NOMO-1 treated with dmso at 0.1 percent for 144 hours (cell line): ENCODE measurements around the gene IL6.
"Not testable (repeated sequence)": the region's sequence is repeated elsewhere in the genome, so short reads cannot be mapped to it uniquely, and the experiment has no call there.

Experiments
- DNase-seq: peaks from one replicate; lab custom pipeline; 2025; ENCODE audit not compliant: unreplicated experiment; lab: John Stamatoyannopoulos, UW

Gene IL6

GRCh38 chr7:22726907-22727713 lies at the start of gene IL6:
IL6 (plus strand) TSS chr7:22727200; CDS start chr7:22727263, 63 bp downstream.
- DNase-seq: peak; percentile 15

DNA sequence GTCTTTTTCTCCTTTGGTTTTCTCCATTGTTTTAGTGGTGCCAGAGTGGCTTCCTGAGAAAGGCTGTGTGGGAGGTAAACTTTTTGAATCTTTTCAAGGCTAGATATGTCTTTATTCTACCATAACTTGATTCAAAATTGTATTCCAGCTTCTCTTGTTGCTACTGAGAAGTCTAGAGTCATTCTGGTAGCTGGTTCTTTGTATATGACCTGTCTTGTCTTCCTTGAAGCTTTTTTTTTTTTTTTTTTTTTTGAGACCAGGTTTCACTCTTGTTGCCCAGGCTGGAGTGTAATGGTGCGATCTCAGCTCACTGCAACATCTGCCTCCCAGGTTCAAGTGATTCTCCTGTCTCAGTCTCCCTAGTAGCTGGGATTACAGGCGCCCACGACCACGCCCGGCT lies 49.7 kb upstream of the IL6 start:
- DNase-seq: not testable (repeated sequence)

DNA sequence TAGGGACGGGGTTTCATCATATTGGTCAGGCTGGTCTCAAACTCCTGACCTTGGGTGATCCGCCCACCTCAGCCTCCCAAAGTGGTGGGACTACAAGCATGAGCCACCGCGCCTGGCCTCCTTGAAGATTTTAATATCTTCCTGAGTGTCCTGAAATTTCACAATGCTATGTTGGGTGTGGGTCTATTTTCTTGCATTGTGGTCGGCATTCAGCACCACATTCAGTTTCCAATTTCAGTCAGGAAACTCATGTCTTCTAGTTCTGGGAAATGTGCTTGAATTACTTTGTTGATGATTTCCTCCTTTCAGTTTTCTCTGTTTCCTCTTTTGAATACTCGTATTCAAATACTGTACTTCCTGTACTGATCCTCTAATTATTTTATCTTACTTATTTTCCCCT lies 49.3 kb upstream of the IL6 start:
- DNase-seq: no peak

DNA sequence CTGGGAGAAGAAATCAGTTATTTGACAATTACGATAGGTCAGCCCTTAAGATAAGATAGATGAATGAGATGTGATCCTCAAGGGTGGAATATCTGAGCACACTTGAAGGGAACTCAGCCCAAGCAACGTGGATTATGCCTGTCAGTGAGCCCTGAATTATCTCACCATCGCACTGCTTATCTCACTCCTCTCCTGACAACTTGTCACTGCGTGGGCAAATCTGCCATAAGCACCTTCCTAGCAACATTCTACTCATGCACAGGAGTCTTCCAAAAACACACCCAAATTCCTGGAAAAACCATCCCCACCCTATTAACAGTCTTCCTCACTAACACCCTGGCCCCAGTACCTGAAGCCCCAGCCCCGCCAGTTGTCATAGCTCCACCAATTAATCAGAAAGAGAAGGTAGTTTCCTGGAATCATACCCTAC lies 46.5 kb upstream of the IL6 start:
- DNase-seq: no peak

GRCh38 chr7:22681312-22681711 lies 45.7 kb upstream of the IL6 start:
- DNase-seq: no peak

DNA sequence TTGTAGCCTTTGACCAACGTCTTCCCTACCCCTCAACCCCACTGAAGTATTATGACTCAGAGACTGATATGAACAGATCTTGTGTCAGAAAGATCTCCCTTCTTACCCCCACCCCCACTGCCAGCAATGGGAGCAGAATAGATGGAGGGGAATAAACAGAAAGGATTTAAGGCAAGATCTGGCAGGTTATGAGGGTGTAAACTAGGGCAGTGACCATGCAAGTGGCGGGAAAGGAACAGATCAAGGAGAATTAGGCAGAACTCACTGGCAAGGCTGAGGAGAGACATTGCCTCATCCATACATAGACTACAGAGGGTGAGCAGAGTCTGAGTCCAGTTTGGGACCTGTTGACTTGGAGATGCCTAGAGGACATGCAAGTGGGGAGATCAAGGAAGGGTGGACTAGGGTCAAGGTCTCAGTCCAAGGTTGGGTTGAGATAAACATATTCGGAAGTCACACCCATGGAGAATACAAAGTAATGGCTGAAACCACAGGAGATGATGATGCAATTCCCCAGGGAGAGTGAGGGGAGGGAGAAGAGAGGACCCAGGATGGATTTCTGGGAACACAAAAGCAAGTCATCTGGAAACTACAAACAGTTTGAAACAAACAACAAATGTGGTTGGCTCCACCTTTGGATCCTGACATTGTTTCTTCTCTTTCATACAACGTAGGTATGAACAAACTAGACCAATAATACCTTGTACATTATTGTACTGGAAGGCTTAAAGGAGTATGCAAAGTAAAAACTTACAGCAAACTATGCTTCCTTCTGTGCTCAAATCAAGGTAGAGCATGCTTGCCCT lies 44.9 kb upstream of the IL6 start:
- DNase-seq: no peak

- DNase-seq: no peak
Measured at GRCh38 chr7:22683379-22683778, 43.6 kb upstream of the IL6 start.

- DNase-seq: no peak
Measured at GRCh38 chr7:22686620-22687019, 40.4 kb upstream of the IL6 start.

DNA sequence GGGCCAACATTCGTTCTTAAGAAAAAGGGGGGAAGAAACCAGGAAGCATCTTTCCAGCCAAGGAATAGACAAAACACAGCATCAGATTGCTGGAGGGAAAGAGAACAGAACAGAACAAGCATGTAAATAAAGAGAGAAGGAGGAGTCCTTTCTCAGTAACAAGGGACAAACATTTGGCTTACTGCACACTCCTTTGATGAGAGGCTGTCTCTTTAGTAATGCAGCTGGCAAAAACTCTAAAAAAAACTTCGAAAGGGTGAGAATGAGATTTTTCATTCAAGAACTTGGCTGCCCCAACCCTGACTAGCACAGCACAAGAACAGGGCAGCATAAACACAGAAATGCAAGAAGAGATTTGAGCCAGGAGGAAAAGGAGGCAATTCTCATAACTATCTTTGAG lies 38.9 kb upstream of the IL6 start:
- DNase-seq: no peak

GRCh38 chr7:22688934-22689333 lies 38.1 kb upstream of the IL6 start:
- DNase-seq: not testable (repeated sequence)

GRCh38 chr7:22694597-22695207 lies 32.3 kb upstream of the IL6 start:
- no peak for DNase-seq

- DNase-seq: no peak
Measured at GRCh38 chr7:22695476-22696132, 31.4 kb upstream of the IL6 start.

GRCh38 chr7:22696541-22697228 lies 30.3 kb upstream of the IL6 start:
- DNase-seq: no peak

DNA sequence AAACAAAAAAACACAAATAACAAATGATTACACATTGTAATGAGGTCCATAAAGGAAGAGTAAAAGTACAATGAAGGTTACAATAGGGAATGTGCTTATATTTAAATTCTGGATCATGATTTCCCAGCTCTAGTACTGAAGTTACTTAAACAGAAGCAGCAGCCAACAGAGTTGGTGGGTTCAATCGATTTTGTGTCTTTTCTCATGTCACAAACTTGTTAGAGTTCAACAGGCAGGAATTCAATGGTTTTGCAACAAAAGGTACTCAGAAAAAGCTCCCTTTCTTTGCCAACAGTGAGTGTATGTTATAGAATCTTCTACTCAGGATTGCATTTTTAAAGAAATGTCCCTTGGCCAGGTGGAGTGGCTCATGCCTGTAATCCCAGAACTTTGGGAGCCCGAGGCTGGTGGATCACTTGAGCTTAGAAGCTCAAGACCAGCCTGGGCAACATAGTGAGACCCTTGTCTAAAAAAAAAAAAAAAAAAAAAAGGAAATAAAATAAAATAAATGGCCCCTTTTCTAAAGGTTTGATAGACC lies 29.6 kb upstream of the IL6 start:
- no peak for DNase-seq

GRCh38 chr7:22697876-22698606 lies 29.0 kb upstream of the IL6 start:
- DNase-seq: peak; percentile 34

- no peak for DNase-seq
Measured at GRCh38 chr7:22698767-22699166, 28.2 kb upstream of the IL6 start.

DNA sequence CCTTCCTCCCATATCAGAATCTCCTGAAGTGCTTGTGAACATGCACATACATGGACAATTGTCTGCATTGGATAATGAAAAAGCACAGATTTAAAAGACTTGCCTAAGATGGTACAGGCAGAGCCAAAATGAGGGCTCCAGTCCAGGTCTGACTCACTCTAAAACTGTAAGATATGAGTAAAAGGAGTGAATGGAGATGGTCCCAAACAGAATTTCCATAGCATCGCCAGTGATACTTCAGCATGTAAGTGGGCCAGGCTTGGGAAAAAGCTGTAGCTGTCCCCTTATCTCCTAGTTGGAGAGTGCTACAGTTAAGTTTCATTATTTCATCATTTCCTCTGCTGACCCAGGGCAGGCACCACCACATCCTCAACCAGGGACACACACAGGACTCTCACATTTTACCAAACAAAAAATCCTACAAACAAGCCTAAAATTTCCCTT lies 26.4 kb upstream of the IL6 start:
- DNase-seq: no peak

GRCh38 chr7:22702516-22702915 lies 24.5 kb upstream of the IL6 start:
- no peak for DNase-seq

- DNase-seq: not testable (repeated sequence)
Measured at GRCh38 chr7:22703107-22703855, 23.7 kb upstream of the IL6 start.
